ENCODE data around the gene ANKRD6.

GRCh38 chr6:89675949-89676748, 243.2 kb downstream of the ANKRD6 start:
- TF ChIP-seq CTCF (IDR thresholded peaks at IDR 0.05) (no peak), JUN (CRISPR knock-in tag; IDR thresholded peaks at IDR 0.05) (no peak), MAX (CRISPR knock-in tag; IDR thresholded peaks at IDR 0.05) (no peak), NFYB (CRISPR knock-in tag; conservative IDR thresholded peaks at IDR 0.05; ENCODE audit: low read depth) (no peak), TCF7 (CRISPR knock-in tag; IDR thresholded peaks at IDR 0.05; ENCODE audit: low read depth) (no peak), ZNF671 (CRISPR knock-in tag; IDR thresholded peaks at IDR 0.05) (no peak), ATF6 (CRISPR knock-in tag; IDR thresholded peaks at IDR 0.05) (no peak), RELA (CRISPR knock-in tag; IDR thresholded peaks at IDR 0.05; ENCODE audit: borderline replicate concordance) (no peak), CBFB (CRISPR knock-in tag; IDR thresholded peaks at IDR 0.05; ENCODE audit: low read depth) (no peak), AFF4 (CRISPR knock-in tag; IDR thresholded peaks at IDR 0.05; ENCODE audit: borderline replicate concordance) (no peak)
